ENCODE measurements around the gene PEX14.
"Not testable (repeated sequence)": the region's sequence is repeated elsewhere in the genome, so short reads cannot be mapped to it uniquely, and the experiment has no call there.

PEX14 gene, protein sequence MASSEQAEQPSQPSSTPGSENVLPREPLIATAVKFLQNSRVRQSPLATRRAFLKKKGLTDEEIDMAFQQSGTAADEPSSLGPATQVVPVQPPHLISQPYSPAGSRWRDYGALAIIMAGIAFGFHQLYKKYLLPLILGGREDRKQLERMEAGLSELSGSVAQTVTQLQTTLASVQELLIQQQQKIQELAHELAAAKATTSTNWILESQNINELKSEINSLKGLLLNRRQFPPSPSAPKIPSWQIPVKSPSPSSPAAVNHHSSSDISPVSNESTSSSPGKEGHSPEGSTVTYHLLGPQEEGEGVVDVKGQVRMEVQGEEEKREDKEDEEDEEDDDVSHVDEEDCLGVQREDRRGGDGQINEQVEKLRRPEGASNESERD

DNA sequence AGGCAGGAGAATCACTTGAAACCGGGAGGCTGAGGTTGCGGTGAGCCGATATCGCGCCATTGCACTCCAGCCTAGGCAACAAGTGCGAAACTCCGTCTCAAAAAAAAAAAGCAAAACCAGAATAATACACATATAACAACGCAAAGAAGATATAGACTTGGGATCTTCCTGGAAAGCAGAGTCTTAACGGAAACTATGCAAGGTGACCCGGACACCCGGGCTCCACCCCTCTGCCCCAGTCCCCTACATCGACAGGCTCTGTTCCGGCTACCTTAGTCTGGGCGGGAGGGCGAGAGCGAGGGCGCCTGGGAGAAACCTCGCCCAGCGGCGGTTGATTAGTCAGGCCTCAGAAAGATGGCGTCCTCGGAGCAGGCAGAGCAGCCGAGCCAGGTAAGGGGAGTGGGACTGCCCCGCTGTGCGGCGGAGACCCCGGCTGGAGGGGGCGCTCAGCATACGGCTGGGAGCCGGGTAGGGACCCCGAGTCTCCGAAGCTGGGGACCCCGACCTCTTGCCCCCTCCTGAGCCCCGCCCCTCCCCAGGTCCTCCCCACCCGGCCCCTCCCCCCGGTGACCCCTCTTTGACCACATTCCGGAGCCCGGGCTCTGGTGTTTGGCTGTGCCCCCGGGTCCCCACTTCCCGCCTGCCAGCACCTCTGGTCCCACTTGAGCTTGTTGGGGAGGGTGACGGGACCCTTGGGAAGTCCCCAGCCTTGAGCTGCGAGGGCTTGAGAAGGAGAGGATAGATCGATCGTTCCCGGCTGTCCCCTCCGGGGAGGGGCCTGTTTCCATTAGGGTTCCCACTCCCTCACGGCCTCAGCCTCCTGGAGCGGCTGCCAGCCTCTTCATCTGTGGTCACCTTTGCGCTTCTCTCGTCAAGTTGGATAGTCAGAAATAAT lies at the start of gene PEX14:
TSS of gene PEX14 (plus strand) at position 338 of the 895 bp plus-strand sequence. CDS start at position 355, 17 bp downstream.
- DNase-seq (ENCODE audit: low spot score) = peak; percentile 94

DNA sequence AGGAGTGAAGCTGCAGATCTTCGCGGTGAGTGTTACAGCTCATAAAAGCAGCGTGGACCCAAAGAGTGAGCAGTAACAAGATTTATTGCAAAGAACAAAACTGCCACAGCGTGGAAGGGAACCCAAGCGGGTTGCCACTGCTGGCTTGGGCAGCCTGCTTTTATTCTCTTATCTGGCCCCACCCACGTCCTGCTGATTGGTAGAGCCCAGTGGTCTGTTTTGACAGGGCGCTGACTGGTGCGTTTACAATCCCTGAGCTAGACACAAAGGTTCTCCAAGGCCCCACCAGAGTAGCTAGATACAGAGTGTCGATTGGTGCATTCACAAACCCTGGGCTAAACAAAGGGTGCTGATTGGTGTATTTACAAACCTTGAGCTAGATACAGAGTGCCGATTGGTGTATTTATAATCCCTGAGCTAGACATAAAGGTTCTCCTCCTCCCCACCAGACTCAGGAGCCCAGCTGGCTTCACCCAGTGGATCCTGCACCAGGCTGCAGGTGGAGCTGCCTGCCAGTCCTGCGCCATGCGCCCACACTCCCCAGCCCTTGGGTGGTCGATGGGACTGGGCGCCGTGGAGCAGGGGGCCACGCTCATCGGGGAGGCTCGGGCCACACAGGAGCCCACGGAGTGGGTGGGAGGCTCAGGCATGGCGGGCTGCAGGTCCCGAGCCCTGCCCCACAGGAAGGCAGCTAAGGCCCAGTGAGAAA lies 48.8 kb upstream of the PEX14 start:
- DNase-seq (ENCODE audit: low spot score) = not testable (repeated sequence)

DNA sequence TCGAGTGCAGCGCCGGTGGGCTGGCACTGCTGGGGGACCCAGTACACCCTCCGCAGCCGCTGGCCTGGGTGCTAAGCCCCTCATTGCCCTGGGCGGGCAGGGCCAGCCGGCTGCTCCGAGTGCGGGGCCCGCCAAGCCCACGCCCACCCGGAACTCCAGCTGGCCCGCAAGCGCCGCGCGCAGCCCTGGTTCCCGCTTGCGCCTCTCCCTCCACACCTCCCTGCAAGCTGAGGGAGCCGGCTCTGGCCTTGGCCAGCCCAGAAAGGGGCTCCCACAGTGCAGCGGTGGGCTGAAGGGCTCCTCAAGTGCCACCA lies 48.3 kb upstream of the PEX14 start:
- DNase-seq (ENCODE audit: low spot score) = not testable (repeated sequence)

DNA sequence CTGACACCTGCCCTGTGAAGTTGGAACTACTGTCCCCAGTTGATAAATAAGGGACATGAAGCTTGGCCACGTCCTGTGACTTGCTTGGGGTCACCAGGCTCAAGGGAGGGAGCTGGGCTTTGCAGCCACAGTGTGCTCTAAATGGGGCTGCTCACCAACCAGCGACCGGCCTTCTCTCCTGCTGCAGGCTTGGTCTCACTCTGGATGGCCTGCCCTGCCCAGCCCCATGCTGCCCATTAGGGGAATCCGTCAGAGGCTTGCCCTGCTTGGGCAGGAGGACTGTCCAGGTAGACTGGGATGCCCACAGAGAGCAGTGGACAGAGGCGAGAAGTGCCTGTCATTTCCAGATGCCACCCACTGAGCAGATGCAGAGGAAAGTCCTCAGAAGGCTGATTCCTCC lies 45.8 kb upstream of the PEX14 start:
- DNase-seq (ENCODE audit: low spot score) = no peak

DNA sequence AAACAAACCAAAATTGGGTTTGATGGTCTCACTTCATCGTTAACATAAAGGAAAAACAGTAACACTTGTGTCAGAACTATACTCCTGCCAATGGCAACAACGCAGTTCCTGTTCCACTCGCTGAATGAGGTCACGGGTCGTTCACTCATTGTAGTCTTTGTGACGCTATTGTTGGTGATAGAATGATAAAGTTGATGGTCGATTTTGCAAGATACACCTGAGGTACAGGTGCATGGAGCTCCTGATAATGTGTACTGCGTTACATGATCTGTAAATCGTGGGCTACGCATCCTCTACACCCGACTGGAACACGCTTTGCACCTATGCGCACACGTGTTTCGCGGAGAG lies 44.9 kb upstream of the PEX14 start:
- no peak for DNase-seq (ENCODE audit: low spot score)

DNA sequence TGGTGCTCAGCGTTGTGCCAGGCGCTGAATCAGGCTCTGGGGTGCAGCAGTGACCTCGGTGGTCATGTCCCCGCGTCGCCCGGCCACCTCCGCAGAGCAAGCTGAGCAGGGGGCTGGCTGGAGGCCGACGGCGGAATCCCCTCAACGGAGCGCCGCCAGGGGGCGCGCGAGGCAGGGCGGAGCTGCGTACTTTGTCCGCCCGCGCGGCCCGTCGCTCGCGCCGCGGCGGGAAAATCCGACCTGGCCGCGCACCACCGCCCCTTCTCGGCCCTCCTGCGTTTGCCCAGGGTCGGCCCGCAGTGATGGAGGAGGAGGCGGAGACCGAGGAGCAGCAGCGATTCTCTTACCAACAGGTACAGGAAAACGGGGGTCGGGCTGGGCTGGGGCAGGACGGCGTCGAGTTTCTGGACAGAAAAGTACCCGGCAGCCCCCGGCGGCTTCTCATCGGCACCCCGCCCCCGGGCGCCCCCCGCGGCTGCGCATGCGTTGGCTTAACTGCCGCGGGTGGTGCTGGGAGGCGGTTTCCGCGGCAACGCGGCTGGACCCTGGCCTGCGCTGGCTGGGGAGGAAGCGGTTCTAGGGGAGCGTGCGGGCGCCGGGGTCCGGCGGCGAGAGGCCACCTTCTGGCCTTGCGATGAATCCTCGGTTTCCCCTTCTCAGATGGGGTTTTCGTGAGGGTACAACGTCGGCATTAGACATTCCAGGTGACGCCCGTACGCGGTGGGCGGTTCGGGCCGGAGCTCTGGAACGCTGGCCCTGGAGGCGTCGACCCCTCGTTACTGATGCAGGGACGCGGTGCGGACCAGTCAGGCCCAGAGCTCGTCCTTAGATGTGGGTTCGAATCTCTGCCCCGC lies 44.3 kb upstream of the PEX14 start, which contains the start of gene CENPS:
TSS of gene CENPS (plus strand) at position 218 of the 854 bp plus-strand sequence. CDS start at position 303, 85 bp downstream.
- DNase-seq (ENCODE audit: low spot score) = peak; percentile 97

DNA sequence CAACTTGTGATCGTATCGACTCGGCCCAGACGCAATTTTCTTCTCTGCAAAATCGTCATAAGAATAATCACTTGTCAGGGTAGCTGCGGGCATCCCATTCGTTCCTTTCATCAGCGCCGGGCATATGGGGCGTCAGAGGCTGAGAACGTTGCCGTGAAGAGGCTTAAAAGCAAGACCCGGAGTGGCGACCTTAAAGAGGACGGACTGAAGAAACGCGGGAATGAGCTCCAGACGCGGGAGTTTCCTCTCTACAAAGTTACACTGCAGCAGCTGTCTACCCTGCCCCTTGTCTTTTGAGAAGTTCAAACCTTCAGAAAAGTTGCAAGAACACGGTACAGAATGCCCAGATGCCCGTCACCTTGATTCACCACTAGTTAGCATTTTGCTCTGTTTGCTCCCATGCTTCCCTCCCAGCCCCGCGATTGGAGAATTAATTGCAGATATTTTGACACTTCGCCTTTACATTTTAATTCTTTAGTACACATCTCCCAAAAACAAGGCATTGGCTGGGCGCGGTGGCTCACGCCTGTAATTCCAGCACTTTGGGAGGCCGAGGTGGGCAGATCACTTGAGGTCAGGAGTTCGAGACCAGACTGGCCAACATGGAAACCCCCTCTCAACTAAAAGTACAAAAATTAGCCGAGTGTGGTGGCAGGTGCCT lies 43.5 kb upstream of the PEX14 start:
- DNase-seq (ENCODE audit: low spot score) = no peak

DNA sequence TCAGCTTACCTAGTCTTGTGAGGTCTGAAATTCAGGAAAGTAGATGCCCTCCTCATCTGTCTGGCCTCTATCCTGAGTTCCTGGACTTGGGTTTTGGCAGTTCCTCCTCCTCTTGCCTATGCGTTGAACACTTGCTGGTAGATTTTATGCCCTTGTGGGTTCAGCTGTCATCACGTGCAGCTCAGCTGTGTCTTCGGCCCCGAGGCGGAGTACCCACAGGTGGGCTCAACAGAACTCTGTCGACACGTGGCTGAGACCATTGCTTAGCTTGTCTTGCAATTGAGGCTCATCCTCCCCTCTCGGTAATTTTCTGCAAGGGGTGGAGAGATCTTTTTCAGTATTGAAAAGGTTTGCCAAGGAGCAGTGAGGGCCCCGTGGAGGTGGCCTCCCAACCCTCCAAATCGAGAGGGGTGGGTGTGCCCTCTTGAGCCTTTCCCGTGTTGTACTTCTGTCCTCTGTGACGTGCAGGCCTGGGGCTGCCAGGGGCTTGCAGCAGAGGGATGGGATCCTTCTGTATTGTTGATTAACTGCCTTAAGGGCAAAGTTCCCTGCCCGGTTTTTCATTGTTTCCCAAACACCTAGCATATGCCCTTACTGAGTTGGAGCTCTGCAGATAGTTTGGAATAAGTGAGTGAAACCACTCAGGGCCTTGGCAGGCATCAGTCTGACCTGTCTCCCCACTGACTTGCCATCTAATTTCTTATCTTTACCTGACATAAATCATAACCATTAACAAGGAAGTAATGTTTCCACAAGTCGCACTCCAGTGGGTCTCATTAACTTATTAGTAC lies 41.6 kb upstream of the PEX14 start:
- DNase-seq (ENCODE audit: low spot score) = no peak

DNA sequence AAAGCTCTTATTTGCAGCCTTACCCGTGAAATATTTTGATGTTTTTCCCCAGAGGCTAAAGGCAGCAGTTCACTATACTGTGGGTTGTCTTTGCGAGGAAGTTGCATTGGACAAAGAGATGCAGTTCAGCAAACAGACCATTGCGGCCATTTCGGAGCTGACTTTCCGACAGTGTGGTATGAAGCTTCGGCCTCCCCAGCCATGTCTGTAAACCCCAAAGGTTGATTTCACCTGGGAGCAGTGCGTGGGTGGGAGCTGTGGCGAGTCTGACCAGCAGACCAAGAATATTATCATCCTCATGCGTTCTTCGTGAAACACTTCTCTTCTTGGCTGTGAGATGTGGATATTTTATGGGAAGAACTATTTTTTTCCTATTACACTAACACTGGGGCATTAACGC lies 41.0 kb upstream of the PEX14 start:
- no peak for DNase-seq (ENCODE audit: low spot score)

DNA sequence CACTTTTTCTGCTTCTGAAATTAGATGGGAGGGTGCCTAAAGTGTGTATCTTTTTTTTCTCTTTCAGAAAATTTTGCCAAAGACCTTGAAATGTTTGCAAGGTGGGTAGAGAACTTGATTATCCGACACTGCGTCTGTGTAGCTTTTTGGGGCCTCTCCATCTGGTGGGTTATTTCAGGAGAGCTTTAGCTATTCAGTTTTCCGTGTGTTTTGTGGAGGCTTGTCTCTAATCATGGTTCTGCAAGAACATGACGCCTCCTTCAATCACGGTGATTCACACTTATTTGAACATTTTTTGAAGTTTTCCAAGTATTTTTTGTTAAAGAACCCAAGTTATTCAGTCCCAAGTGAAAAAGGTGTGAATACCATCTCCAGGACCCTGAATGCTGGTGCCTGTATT lies 40.2 kb upstream of the PEX14 start:
- no peak for DNase-seq (ENCODE audit: low spot score)

DNA sequence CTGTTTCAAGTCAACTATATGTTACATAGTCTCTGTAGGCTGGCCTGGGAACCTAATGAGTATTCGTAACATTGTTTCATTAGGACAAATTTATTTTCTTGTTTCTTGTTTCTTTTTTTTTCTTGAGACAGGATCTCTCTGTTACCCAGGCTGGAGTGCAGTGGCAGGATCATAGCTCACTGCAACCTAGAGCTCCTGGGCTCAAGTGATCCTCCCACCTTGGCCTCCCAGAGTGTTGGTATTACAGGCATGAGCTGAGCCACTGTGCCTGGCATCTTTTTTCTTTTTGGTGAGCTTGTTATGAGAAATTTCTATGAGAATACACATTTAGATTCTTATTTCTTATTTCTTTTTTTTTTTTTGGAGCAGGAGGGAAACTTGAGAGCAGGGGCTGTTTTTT lies 37.7 kb upstream of the PEX14 start:
- DNase-seq (ENCODE audit: low spot score) = no peak

DNA sequence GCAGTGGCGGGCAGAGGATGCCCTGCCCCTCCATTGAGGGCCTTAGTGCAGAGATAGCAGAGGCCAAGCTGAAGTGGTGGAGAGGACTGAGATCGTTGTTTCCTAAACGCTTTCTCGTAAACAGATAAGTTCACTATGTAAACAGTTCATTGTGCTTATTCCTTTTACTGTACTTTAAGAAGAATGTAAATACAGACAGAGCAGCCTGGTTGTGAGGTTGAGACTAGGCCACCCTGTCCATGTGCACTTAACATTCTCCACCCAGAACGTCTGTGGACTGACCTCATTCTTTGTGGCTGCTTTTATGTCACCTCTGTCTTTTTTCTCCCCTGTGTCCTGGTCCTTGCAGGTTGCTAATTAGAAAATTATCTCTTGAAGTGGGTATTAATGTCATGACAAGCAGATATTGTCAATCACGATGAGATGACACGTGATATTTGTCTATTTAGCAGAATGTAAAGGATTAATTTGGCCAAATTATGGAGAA lies 36.0 kb upstream of the PEX14 start:
- no peak for DNase-seq (ENCODE audit: low spot score)

DNA sequence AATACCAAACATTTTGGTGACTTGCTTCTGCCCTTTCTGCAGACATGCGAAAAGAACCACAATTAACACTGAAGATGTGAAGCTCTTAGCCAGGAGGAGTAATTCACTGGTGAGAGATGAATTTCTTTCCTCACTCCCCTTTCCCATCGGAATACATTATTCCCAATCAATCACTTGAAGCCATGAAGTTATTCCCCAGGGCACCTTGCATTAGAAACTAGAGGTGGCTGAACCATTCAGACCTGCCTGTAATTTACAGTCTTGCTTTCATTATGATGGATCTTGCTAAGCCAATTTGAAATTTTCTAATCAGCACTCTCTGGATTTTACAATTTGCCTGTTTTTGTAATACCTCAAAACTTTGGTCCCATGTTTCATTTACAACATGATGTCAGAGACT lies 34.4 kb upstream of the PEX14 start:
- DNase-seq (ENCODE audit: low spot score) = no peak

DNA sequence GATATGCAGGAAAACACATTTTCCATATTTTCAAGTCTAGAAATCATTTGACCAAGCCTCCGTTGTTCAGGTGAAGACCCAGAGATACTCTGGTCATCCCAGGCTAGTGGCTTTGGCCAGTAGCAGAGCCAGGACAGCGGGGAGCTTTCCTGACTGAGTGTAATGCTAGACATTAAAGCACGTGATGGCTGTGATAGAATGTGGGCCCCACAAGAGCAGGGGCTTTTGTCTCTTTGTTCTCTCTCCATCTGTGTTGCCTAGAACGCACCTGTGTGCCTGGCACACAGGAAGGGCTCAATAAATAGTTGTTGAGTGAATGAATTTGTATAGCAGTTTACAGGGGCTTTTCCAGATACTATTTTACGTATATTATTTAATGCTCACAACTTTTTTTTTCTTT lies 34.0 kb upstream of the PEX14 start:
- no peak for DNase-seq (ENCODE audit: low spot score)

DNA sequence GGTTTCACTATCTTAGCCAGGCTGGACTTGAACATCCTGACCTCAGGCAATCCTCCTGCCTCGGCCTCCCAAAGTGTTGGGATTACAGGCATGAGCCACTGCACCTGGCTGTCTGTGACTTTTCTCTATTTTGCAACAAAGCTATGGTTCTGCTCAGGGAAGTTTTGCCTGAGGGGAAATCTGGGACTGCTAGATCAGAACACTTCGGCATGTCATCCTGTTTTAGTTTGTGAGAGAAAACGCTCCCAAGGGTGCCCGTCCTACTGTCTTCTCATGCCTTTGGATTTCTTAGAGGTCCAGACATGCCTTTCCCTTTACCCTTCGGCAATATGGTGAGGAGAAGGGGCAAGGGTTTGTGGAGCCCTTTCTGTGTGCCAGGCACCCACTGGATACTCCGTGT lies 30.5 kb upstream of the PEX14 start:
- no peak for DNase-seq (ENCODE audit: low spot score)

DNA sequence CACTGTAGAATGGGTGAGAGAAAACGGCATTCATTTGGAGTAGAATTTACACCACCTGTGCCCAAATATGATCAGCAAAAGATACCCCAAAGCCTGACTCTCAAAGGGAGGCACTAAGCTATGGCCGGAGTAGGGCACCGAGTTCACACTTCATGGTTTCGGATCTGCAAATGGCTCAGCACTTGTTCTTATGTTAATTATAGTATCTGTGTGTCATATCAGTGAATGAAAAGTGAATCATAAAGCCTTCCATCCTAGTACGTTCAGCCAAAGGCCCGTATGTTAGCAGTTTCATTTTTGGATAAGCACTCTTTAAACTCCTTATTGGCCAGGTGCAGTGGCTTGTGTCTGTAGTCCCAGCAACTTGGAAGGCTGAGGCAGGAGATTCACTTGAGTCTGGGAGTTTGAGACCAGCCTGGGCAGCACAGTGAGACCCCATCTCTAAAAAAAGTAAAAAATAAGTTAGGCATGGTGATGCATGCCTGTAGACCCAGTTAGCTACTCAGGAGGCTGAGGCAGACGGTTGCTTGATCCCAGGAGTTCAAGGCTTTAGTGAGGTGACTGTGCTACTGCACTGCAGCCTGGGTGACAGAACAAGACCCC lies 29.9 kb upstream of the PEX14 start:
- no peak for DNase-seq (ENCODE audit: low spot score)

DNA sequence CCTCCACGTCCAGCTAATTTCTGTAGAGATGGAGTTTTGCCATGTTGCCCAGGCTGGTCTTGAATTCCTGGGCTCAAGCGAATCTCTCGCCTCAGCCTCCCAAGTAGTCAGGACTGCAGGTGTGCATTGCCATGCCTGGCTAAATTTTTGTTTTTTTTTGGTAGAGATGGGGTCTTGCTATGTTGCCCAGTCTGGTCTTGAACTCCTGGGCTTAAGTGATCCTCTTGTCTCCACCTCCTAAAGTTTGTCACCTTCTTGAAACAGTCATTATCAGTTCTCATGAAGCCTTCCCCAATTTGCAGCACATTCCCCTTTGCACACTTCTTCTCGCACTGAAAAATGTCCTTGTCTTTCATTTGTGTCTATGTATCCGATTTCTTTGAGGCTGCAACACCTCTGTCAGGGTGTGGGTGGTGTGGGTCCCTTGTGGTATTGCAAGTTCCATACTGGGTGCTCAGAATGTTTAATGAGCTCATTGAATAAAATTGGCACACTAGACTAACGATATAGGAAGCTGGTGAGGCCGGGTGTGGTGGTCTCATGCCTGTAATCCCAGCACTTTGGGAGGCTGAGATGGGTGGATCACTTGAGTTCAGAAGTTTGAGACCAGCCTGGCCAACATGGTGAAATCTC lies 27.8 kb upstream of the PEX14 start:
- no peak for DNase-seq (ENCODE audit: low spot score)

DNA sequence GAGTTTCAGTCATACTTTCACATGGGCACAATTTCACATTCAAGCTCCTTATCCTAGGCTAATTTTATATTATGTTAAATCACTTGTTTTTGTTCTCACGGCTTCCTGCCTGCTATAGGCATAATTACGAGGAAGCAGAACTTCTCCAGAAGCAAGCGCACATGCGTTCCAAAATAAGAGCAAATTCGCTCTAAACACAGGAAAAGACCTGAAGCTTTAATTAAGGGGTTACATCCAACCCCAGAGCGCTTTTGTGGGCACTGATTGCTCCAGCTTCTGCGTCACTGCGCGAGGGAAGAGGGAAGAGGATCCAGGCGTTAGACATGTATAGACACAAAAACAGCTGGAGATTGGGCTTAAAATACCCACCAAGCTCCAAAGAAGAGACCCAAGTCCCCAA lies 25.0 kb upstream of the PEX14 start, which contains the start of gene CORT:
TSS of gene CORT (plus strand) at position 281 of the 400 bp plus-strand sequence. CDS start 193 bp downstream, outside the sequence.
- no peak for DNase-seq (ENCODE audit: low spot score)

DNA sequence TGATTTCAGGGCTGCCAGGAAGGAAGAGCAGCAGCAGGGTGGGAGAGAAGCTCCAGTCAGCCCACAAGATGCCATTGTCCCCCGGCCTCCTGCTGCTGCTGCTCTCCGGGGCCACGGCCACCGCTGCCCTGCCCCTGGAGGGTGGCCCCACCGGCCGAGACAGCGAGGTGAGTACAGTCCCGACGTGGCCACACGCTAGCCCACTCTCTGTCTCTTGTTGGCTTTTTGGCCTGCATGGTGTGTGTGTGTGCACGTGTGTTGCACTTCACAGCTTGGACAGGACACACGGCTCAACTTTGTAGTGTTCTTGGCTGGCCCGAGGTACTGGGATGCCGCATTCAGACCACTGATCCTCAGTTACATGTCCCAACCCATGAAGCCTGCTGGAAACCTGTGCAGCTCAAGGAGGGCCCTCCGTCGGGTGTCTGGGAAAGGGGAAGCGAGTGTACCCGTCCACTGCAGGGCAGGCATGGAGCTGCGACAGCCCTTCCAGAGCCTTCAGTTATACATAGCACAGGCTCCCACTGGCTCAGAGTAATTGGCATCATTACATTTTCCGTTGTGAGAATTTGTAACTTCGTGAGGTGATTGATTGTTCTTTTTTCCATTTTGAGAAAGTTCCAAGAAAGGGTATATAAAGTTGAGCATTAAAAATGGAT lies 24.5 kb upstream of the PEX14 start:
- DNase-seq (ENCODE audit: low spot score) = peak; percentile 26
